ENCODE results near the gene MBNL3. TPM values are rescaled to one million over a fixed set of nuclear protein-coding genes. Genes with fewer than 3 reads are reported as not detected.

The MBNL3 gene
- total RNA-seq, 1 experiment from 2014 or later = 42.2 TPM

DNA sequence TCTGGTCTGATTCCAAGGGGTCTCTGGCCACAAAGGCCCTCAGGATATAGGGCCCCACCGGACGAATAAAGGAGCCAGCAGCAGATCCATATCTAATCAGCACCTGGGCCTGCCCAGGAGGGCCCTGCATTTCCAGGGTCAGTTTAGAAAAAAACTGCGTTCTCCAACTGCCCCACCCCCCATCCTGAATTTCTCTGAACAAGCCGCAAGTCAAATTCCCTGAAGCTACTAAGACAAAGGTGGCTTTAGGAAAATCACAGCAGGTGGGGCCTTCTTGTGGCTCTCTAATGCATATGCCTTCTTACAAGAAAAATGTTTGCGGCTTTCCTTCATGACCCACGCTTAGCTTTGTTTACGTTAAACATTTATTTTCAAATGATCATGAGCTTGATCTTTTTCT, 76.6 kb downstream of the MBNL3 start:
- POLR2A ChIA-PET (ENCODE audit: low non-redundant PET) = no interaction called here
- Histone ChIP-seq H3K36me3 (ENCODE audit: insufficient read depth, low read length, poor library complexity, severe bottlenecking) (no peaks in the 10 kb centered on the region), H3K4me3 (ENCODE audit: low read depth, low read length, poor library complexity, severe bottlenecking) (no peak overlapping the region), H3K9me3 (ENCODE audit: low read depth, low read length, poor library complexity, severe bottlenecking) (no peaks in the 10 kb centered on the region), H3K4me1 (ENCODE audit: insufficient read depth, low read length, poor library complexity, severe bottlenecking) (peaks cover 15% of the 10 kb centered on the region), H3K27me3 (replicated peaks; ENCODE audit: insufficient read depth, low read depth, low read length, poor library complexity) (peaks cover 14% of the 10 kb centered on the region), H3K27ac (ENCODE audit: low read depth, low read length, poor library complexity, severe bottlenecking) (no peak overlapping the region)
- intact Hi-C loops (cut with micrococcal nuclease; ENCODE audit: unreplicated experiment) = no loop called here
- CTCF ChIA-PET = no interaction called here
- no TSS peak for BruUV-seq (replicated peaks)
- no peak for DNase-seq (ENCODE audit: low spot score)
- TF ChIP-seq EZH2 (IDR thresholded peaks at IDR 0.05; ENCODE audit: borderline replicate concordance, low read depth, low read length, poor library complexity, severe bottlenecking) = no peak
- TF ChIP-seq, protein P1, sequence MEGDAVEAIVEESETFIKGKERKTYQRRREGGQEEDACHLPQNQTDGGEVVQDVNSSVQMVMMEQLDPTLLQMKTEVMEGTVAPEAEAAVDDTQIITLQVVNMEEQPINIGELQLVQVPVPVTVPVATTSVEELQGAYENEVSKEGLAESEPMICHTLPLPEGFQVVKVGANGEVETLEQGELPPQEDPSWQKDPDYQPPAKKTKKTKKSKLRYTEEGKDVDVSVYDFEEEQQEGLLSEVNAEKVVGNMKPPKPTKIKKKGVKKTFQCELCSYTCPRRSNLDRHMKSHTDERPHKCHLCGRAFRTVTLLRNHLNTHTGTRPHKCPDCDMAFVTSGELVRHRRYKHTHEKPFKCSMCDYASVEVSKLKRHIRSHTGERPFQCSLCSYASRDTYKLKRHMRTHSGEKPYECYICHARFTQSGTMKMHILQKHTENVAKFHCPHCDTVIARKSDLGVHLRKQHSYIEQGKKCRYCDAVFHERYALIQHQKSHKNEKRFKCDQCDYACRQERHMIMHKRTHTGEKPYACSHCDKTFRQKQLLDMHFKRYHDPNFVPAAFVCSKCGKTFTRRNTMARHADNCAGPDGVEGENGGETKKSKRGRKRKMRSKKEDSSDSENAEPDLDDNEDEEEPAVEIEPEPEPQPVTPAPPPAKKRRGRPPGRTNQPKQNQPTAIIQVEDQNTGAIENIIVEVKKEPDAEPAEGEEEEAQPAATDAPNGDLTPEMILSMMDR (conservative IDR thresholded peaks at IDR 0.05; ENCODE audit: low read depth, low read length) = no peak

GRCh38 chrX:132411310-132411977, 77.4 kb downstream of the MBNL3 start:
- Histone ChIP-seq H3K27me3 (replicated peaks; ENCODE audit: insufficient read depth, low read depth, low read length, poor library complexity) (peaks cover 16% of the 10 kb centered on the region), H3K4me1 (ENCODE audit: insufficient read depth, low read length, poor library complexity, severe bottlenecking) (peaks cover 17% of the 10 kb centered on the region), H3K4me3 (ENCODE audit: low read depth, low read length, poor library complexity, severe bottlenecking) (no peak overlapping the region), H3K36me3 (ENCODE audit: insufficient read depth, low read length, poor library complexity, severe bottlenecking) (no peaks in the 10 kb centered on the region), H3K9me3 (ENCODE audit: low read depth, low read length, poor library complexity, severe bottlenecking) (no peaks in the 10 kb centered on the region), H3K27ac (ENCODE audit: low read depth, low read length, poor library complexity, severe bottlenecking) (no peak overlapping the region)
- POLR2A ChIA-PET (ENCODE audit: low non-redundant PET) = no interaction called here
- CTCF ChIA-PET = no interaction called here
- DNase-seq (ENCODE audit: low spot score) = no peak
- no peak for TF ChIP-seq EZH2 (IDR thresholded peaks at IDR 0.05; ENCODE audit: borderline replicate concordance, low read depth, low read length, poor library complexity, severe bottlenecking)
- TF ChIP-seq, protein P1 (conservative IDR thresholded peaks at IDR 0.05; ENCODE audit: low read depth, low read length) = no peak
- no TSS peak for BruUV-seq (replicated peaks)
- intact Hi-C loops (cut with micrococcal nuclease; ENCODE audit: unreplicated experiment) = no loop called here

GRCh38 chrX:132409780-132410556, 78.9 kb downstream of the MBNL3 start:
- CTCF ChIA-PET = no interaction called here
- intact Hi-C loops (cut with micrococcal nuclease; ENCODE audit: unreplicated experiment) = no loop called here
- H3K36me3 ChIP-seq (ENCODE audit: insufficient read depth, low read length, poor library complexity, severe bottlenecking) = no peaks in the 10 kb centered on the region
- no peak for DNase-seq (ENCODE audit: low spot score)
- H3K9me3 ChIP-seq (ENCODE audit: low read depth, low read length, poor library complexity, severe bottlenecking) = no peaks in the 10 kb centered on the region
- no peak overlapping the region for H3K27ac ChIP-seq (ENCODE audit: low read depth, low read length, poor library complexity, severe bottlenecking)
- peaks cover 17% of the 10 kb centered on the region for H3K4me1 ChIP-seq (ENCODE audit: insufficient read depth, low read length, poor library complexity, severe bottlenecking)
- BruUV-seq (replicated peaks) = no TSS peak
- H3K4me3 ChIP-seq (ENCODE audit: low read depth, low read length, poor library complexity, severe bottlenecking) = no peak overlapping the region
- POLR2A ChIA-PET (ENCODE audit: low non-redundant PET) = interaction anchor here (0.7 kb wide), 1 partner anchor 56 kb away, joined by 3 read pairs; no protein-coding TSS in a partner anchor
- TF ChIP-seq, protein P1 (conservative IDR thresholded peaks at IDR 0.05; ENCODE audit: low read depth, low read length) = no peak
- TF ChIP-seq EZH2 (IDR thresholded peaks at IDR 0.05; ENCODE audit: borderline replicate concordance, low read depth, low read length, poor library complexity, severe bottlenecking) = no peak
- H3K27me3 ChIP-seq (replicated peaks; ENCODE audit: insufficient read depth, low read depth, low read length, poor library complexity) = peaks cover 17% of the 10 kb centered on the region
